OCI-LY7 (cell line): ENCODE measurements around the gene DDX52.

Experiments used
- CTCF ChIP-seq: fragments of 200-600 bp; sonication (generic); conservative IDR thresholded peaks from 2 replicates; pipeline ENCODE4 v1.5.1; 2014; ENCODE audit warnings: mild to moderate bottlenecking, antibody characterized with exemption, low read length, moderate library complexity, mixed read lengths
- EZH2phosphoT487 ChIP-seq: fragments of 200-600 bp; sonication (generic); IDR thresholded peaks from 2 replicates; pipeline ENCODE4 v1.6.1; 2018; ENCODE audit warnings: low read depth, borderline replicate concordance, mild to moderate bottlenecking, mixed run types, antibody characterized with exemption, low read length, moderate library complexity, mixed read lengths

DNA sequence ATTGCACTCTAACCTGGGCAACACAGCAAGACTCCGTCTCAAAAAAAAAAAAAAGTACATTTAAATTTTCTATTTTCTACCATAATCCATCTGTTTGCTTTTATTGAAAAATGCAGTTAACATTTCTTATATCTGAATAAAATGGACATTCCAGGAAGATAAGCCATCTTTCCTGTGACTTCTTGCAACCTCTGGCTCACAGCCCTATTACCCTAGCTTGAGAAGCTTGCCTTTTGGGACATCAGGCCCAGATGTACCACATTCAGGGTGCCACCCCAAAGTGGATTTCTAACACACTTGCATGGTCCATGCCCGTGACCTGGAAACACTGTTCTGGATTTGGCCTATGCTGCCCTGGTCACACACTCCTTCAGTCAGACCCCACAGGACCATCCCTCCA lies 30.1 kb upstream of the DDX52 start:
- TF ChIP-seq EZH2phosphoT487, result no peak
- TF ChIP-seq CTCF, result no peak
